Neural crest cell (in vitro differentiated cells): ENCODE data around the gene GPN2. TPM values are rescaled to one million over a fixed set of nuclear protein-coding genes. Genes with fewer than 3 reads are reported as not detected.

Experiments
- DNase-seq: peaks from one replicate; pipeline ENCODE4 v3.0.0; 2021; ENCODE audit warnings: low read depth, mixed read lengths, low spot score
- H3K27ac Mint-ChIP-seq: one replicate; pipeline ENCODE4 v1.8.0; 2021; ENCODE audit warnings: mild to moderate bottlenecking, mixed read lengths; ENCODE audit not compliant: unreplicated experiment
- H3K27me3 Mint-ChIP-seq: 2 replicates; pipeline ENCODE4 v1.8.0; 2021; ENCODE audit warnings: low read depth, mild to moderate bottlenecking, mixed read lengths
- H3K36me3 Mint-ChIP-seq: 2 replicates; pipeline ENCODE4 v1.8.0; 2021; ENCODE audit warnings: low read depth, mild to moderate bottlenecking, mixed read lengths
- H3K4me1 Mint-ChIP-seq: 2 replicates; pipeline ENCODE4 v1.8.0; 2021; ENCODE audit warnings: mixed read lengths
- H3K4me3 Mint-ChIP-seq: one replicate; pipeline ENCODE4 v1.8.0; 2021; ENCODE audit warnings: mild to moderate bottlenecking, mixed read lengths
- H3K9me3 Mint-ChIP-seq: 2 replicates; pipeline ENCODE4 v1.8.0; 2021; ENCODE audit warnings: mixed read lengths
- total RNA-seq: library from RNA; stranded (reverse); gene quantifications from 2 replicates; pipeline ENCODE4 v1.2.1, GENCODE V29; 2021
- TF ChIP-seq, protein P1 (sequence below): fragments of 200-600 bp; sonication (generic); conservative IDR thresholded peaks from 2 replicates; pipeline ENCODE4 v1.5.0; 2021; ENCODE audit warnings: antibody characterized with exemption, mild to moderate bottlenecking

GPN2 gene
- total RNA-seq, 1 donor from 2014 or later: 31.7 TPM

DNA sequence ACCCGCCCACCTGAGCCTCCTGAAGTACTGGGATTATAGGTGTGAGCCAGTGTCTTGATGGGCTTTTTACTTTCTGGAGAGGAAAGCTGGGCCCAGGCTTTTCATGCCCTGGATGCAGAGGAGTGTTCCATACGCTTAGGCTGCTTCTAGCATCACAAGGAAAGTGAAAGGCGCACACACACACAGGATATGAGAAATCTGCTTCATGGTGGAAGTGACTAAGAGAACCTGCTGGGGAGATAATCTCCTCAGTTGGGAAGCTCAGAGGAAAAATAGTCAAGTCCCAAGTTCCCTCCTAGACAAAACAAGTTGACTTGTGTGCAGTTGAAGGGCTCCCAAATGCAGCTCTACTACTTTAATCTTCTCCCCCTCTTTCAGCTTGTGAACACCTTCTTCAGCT lies 33.6 kb upstream of the GPN2 start:
- no peaks in the 10 kb centered on the region for H3K27me3 Mint-ChIP-seq
- no peak overlapping the region for H3K27ac Mint-ChIP-seq
- H3K4me1 Mint-ChIP-seq: peaks cover 29% of the 10 kb centered on the region
- H3K9me3 Mint-ChIP-seq: peaks cover 3% of the 10 kb centered on the region
- no peak for DNase-seq
- TF ChIP-seq, protein P1, sequence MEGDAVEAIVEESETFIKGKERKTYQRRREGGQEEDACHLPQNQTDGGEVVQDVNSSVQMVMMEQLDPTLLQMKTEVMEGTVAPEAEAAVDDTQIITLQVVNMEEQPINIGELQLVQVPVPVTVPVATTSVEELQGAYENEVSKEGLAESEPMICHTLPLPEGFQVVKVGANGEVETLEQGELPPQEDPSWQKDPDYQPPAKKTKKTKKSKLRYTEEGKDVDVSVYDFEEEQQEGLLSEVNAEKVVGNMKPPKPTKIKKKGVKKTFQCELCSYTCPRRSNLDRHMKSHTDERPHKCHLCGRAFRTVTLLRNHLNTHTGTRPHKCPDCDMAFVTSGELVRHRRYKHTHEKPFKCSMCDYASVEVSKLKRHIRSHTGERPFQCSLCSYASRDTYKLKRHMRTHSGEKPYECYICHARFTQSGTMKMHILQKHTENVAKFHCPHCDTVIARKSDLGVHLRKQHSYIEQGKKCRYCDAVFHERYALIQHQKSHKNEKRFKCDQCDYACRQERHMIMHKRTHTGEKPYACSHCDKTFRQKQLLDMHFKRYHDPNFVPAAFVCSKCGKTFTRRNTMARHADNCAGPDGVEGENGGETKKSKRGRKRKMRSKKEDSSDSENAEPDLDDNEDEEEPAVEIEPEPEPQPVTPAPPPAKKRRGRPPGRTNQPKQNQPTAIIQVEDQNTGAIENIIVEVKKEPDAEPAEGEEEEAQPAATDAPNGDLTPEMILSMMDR: no peak
- H3K36me3 Mint-ChIP-seq: peaks cover 22% of the 10 kb centered on the region
- peak overlapping the region; percentile 90 for H3K4me3 Mint-ChIP-seq

DNA sequence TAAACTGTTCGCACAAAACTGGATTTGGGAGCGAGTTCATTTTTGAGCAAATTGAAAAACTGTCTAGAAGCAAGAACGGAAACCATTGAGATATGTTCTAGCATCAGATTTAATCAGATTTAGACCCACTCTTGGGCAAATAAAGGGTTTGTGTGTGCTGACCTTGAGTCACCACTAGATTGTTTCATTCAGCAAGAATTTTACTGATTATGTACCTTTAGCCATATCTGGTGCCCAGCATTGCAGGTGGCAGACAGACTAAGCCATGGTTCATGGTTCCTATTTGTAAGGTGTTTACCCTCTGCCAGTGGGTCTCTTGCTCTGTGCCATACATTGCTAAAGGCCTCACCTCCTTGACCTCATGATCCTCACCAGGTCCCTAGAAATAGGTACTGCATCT lies 32.8 kb upstream of the GPN2 start:
- H3K27me3 Mint-ChIP-seq: no peaks in the 10 kb centered on the region

DNA sequence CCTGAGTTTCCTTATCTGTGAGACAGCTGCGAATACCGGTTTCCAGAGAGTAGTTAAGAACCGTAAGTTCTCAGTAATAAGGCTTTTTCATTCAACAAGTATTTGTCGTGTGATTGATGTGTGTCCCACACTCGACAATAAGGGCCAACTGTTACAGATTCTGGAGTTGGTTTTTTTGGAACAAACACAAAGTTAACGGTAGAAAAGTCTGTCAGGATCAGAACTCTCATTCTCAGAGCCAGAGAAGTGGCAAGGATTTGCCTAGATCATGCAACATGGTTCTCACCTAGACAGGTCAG lies 32.3 kb upstream of the GPN2 start:
- Mint-ChIP-seq H3K9me3 (peaks cover 3% of the 10 kb centered on the region), H3K27ac (no peak overlapping the region), H3K4me1 (peaks cover 29% of the 10 kb centered on the region), H3K4me3 (peak overlapping the region; percentile 90), H3K27me3 (no peaks in the 10 kb centered on the region), H3K36me3 (peaks cover 13% of the 10 kb centered on the region)
- DNase-seq: no peak
- TF ChIP-seq, protein P1: no peak

More for the DNA sequence above, 32.8 kb upstream of the GPN2 start:
- peaks cover 15% of the 10 kb centered on the region for H3K36me3 Mint-ChIP-seq
- H3K27ac Mint-ChIP-seq: no peak overlapping the region
- no peak for DNase-seq
- TF ChIP-seq, protein P1: no peak
- peak overlapping the region; percentile 90 for H3K4me3 Mint-ChIP-seq
- peaks cover 29% of the 10 kb centered on the region for H3K4me1 Mint-ChIP-seq
- peaks cover 3% of the 10 kb centered on the region for H3K9me3 Mint-ChIP-seq

DNA sequence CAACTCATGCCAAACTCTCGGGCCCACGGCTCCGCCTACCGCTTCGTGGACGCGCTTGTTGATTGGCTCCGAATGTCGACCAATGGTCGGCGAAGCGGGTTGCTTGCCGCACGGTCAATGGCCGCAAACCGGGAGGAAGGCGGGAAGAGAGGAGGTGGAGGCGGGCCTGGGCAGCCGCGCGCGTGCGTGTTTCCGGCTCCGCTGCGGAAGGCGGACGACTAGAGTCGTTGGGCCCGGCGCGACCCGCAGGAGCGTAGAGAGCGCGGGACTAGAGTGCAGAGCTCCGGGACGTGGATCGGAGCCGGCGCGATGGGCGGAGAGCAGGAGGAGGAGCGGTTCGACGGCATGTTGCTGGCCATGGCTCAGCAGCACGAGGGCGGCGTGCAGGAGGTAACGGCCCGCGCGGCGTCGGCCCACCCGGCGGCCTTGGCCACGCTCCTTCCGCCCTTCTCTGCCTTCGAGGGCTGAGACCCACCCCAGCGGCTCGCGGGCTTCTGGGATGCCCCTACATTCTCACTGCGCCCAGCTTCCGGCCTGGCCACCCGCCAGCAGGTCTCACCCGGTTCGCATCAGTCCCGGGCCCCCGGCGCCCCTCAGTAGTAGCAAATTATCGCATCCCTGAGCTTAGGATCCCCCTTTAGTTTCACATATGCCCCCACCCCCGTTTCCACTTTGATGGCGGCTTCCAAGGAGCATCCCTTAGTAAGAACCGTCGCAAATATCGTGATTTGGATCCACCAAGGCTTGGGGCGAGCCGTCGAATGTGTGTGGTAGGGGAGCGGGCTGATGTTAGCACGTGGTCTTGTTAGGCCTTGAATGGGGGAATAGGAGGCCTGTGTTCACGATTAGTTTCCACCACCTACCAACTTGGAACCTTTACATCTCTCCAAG lies 31.7 kb upstream of the GPN2 start, which contains the start of gene NUDC:
TSS of gene NUDC (plus strand) at position 204 of the 891 bp plus-strand sequence. CDS start at position 310, 106 bp downstream.
- Mint-ChIP-seq H3K36me3 (peaks cover 9% of the 10 kb centered on the region), H3K27ac (peak within 1 kb of the TSS; percentile 98), H3K4me3 (peak within 1 kb of the TSS; percentile 90), H3K9me3 (peaks cover 3% of the 10 kb centered on the region), H3K4me1 (peaks cover 29% of the 10 kb centered on the region), H3K27me3 (no peaks in the 10 kb centered on the region)
- TF ChIP-seq, protein P1: no peak
- DNase-seq: peak; percentile 88

DNA sequence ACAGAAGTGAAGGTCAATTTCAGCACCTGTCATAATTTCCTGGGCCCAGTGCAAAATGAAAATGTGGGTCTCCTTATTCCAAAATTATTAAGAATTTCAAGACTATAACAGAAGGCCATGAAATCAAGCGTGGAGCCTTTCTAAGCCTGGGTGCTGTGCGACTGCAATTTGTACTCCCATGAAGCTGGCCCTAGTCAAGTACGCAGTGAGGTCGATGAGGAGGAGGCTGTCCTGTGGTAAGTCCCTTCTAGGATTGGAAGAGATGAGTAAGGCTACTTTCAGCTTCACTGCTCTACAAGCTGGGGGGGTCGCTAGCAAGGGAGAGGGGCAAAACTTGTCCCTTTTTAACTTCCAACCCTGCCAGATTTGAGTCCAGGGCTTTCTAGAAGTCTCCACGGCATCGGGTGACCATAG lies 31.1 kb upstream of the GPN2 start:
- Mint-ChIP-seq H3K9me3 (peaks cover 3% of the 10 kb centered on the region), H3K36me3 (peaks cover 7% of the 10 kb centered on the region), H3K27me3 (no peaks in the 10 kb centered on the region), H3K4me1 (peaks cover 29% of the 10 kb centered on the region), H3K4me3 (peak overlapping the region; percentile 90), H3K27ac (peak overlapping the region; percentile 98)
- TF ChIP-seq, protein P1: no peak
- no peak for DNase-seq
